GM18502 (cell line): ENCODE data around the gene C17orf75.
"Not testable (repeated sequence)": the region's sequence is repeated elsewhere in the genome, so short reads cannot be mapped to it uniquely, and the experiment has no call there.

Experiments
- ATAC-seq: cut with Tn5 transposase; IDR thresholded peaks from one replicate; pipeline ENCODE4 v1.9.1; 2021; ENCODE audit warnings: mild to moderate bottlenecking; ENCODE audit not compliant: unreplicated experiment, poor library complexity

The C17orf75 gene

GRCh38 chr17:32341857-32342602 lies at the start of gene C17orf75:
Gene C17orf75, minus strand, starts transcription at chr17:32342173. Its CDS starts 34 bp downstream, at chr17:32342139.
- peak; percentile 91 for ATAC-seq

- no peak for ATAC-seq
These were observed 46.9 kb upstream of the C17orf75 start for GRCh38 chr17:32388613-32389459.

- not testable (repeated sequence) for ATAC-seq
These were observed 46.2 kb upstream of the C17orf75 start for GRCh38 chr17:32388128-32388527.

- no peak for ATAC-seq
These were observed 44.9 kb upstream of the C17orf75 start for GRCh38 chr17:32386844-32387243.

GRCh38 chr17:32385971-32386370 lies 44.0 kb upstream of the C17orf75 start:
- no peak for ATAC-seq

- no peak for ATAC-seq
These were observed 43.1 kb upstream of the C17orf75 start for GRCh38 chr17:32385121-32385520.

GRCh38 chr17:32383926-32384434 lies 42.0 kb upstream of the C17orf75 start:
- ATAC-seq: no peak

- no peak for ATAC-seq
These were observed 40.7 kb upstream of the C17orf75 start for GRCh38 chr17:32382526-32383223.

- ATAC-seq: no peak
These were observed 28.5 kb upstream of the C17orf75 start for GRCh38 chr17:32370426-32370825.

GRCh38 chr17:32361270-32361669 lies 19.3 kb upstream of the C17orf75 start:
- ATAC-seq: no peak

GRCh38 chr17:32357615-32358014 lies 15.6 kb upstream of the C17orf75 start:
- no peak for ATAC-seq

- ATAC-seq: no peak
These were observed 14.8 kb upstream of the C17orf75 start for GRCh38 chr17:32356750-32357149.

GRCh38 chr17:32356378-32356743 lies 14.4 kb upstream of the C17orf75 start:
- ATAC-seq: no peak

- ATAC-seq: no peak
These were observed 13.8 kb upstream of the C17orf75 start for GRCh38 chr17:32355649-32356377.

GRCh38 chr17:32352734-32353133 lies 10.8 kb upstream of the C17orf75 start:
- not testable (repeated sequence) for ATAC-seq

GRCh38 chr17:32350666-32351418 lies 8.9 kb upstream of the C17orf75 start:
- peak; percentile 31 for ATAC-seq

- peak; percentile 91 for ATAC-seq
These were observed 8.1 kb upstream of the C17orf75 start, which contains the start of gene ZNF207 for GRCh38 chr17:32349854-32350665. Gene ZNF207, plus strand, starts transcription at chr17:32350157. Its CDS starts 129 bp downstream, at chr17:32350286.

GRCh38 chr17:32349503-32349853 lies 7.5 kb upstream of the C17orf75 start:
- peak; percentile 17 for ATAC-seq

GRCh38 chr17:32348483-32348800 lies 6.5 kb upstream of the C17orf75 start:
- no peak for ATAC-seq
